GM23338 (cell line): ENCODE results near the gene MICALL1. TPM values are rescaled to one million over a fixed set of nuclear protein-coding genes. Genes with fewer than 3 reads are reported as not detected.

Experiments used
- ATAC-seq: fragments of 200-7000 bp; cut with Tn5 transposase; 3 replicates; pipeline ENCODE4 v1.9.1; 2020
- DNase-seq: peaks from one replicate; pipeline ENCODE4 v3.0.0-alpha.2; 2015; ENCODE audit warnings: low spot score
- H2AFZ ChIP-seq: fragments of 200-600 bp; sonication (generic); 2 replicates; pipeline ENCODE4 v1.8.0; 2016; ENCODE audit warnings: antibody characterized with exemption, mild to moderate bottlenecking, moderate library complexity
- H3F3A ChIP-seq: fragments of 200-600 bp; sonication (generic); replicated peaks from 2 replicates; pipeline ENCODE4 v1.8.0; 2017; ENCODE audit warnings: antibody characterized with exemption, mixed run types, low read depth
- H3K27ac ChIP-seq: fragments of 200-600 bp; sonication (generic); 2 replicates; pipeline ENCODE4 v1.6.1; 2016; ENCODE audit warnings: low read depth
- H3K27me3 ChIP-seq: fragments of 200-600 bp; sonication (generic); 2 replicates; pipeline ENCODE4 v1.8.0; 2016; ENCODE audit warnings: mild to moderate bottlenecking, mixed run types, moderate library complexity; ENCODE audit not compliant: insufficient read depth
- H3K36me3 ChIP-seq: fragments of 200-600 bp; sonication (generic); 2 replicates; pipeline ENCODE4 v1.8.0; 2016; ENCODE audit warnings: mild to moderate bottlenecking; ENCODE audit not compliant: insufficient read depth
- H3K4me1 ChIP-seq: fragments of 200-600 bp; sonication (generic); 2 replicates; pipeline ENCODE4 v1.8.0; 2016; ENCODE audit warnings: mild to moderate bottlenecking, moderate library complexity; ENCODE audit not compliant: insufficient read depth
- H3K4me2 ChIP-seq: fragments of 200-600 bp; sonication (generic); 2 replicates; pipeline ENCODE4 v1.7.1; 2017; ENCODE audit warnings: mixed run types
- H3K4me3 ChIP-seq: fragments of 200-600 bp; sonication (generic); 2 replicates; pipeline ENCODE4 v1.6.1; 2016; ENCODE audit warnings: mixed run types
- H3K79me2 ChIP-seq: fragments of 200-600 bp; sonication (generic); replicated peaks from 2 replicates; pipeline ENCODE4 v1.8.0; 2017; ENCODE audit warnings: mild to moderate bottlenecking; ENCODE audit not compliant: insufficient read depth
- H3K9me2 ChIP-seq: fragments of 200-600 bp; sonication (generic); 2 replicates; pipeline ENCODE4 v1.8.0; 2017; ENCODE audit not compliant: insufficient read depth
- H4K20me1 ChIP-seq: fragments of 200-600 bp; sonication (generic); replicated peaks from 2 replicates; pipeline ENCODE4 v1.8.0; 2017; ENCODE audit warnings: mild to moderate bottlenecking; ENCODE audit not compliant: insufficient read depth
- H3K27ac Mint-ChIP-seq: 2 replicates; pipeline ENCODE4 v1.8.0; 2020; ENCODE audit warnings: inconsistent platforms, mild to moderate bottlenecking, moderate library complexity, mixed read lengths
- H3K27me3 Mint-ChIP-seq: 3 replicates; pipeline ENCODE4 v1.8.0; 2022; ENCODE audit warnings: low read depth, mild to moderate bottlenecking, moderate library complexity, mixed read lengths, inconsistent platforms; ENCODE audit not compliant: insufficient read depth, poor library complexity
- H3K36me3 Mint-ChIP-seq: 3 replicates; pipeline ENCODE4 v1.8.0; 2021; ENCODE audit warnings: low read depth, mild to moderate bottlenecking, inconsistent platforms, moderate library complexity, mixed read lengths
- H3K4me1 Mint-ChIP-seq: 3 replicates; pipeline ENCODE4 v1.8.0; 2020; ENCODE audit warnings: mild to moderate bottlenecking, inconsistent platforms, mixed read lengths
- H3K4me3 Mint-ChIP-seq: 3 replicates; pipeline ENCODE4 v1.8.0; 2021; ENCODE audit warnings: moderate library complexity, mild to moderate bottlenecking, inconsistent platforms, mixed read lengths
- H3K9me3 Mint-ChIP-seq: 3 replicates; pipeline ENCODE4 v1.8.0; 2020; ENCODE audit warnings: moderate library complexity, mild to moderate bottlenecking, inconsistent platforms, mixed read lengths
- CREB1 ChIP-seq: fragments of 250-450 bp; sonication (Bioruptor Pico); IDR thresholded peaks from 2 replicates; pipeline ENCODE4 v1.5.0; 2020; ENCODE audit warnings: low read depth, mild to moderate bottlenecking, moderate library complexity
- EZH2phosphoT487 ChIP-seq: fragments of 200-600 bp; sonication (generic); IDR thresholded peaks from one replicate; pipeline ENCODE4 v1.8.1; 2018; ENCODE audit warnings: antibody characterized with exemption; ENCODE audit not compliant: unreplicated experiment
- JUNB ChIP-seq: IDR thresholded peaks from one replicate; pipeline ENCODE4 v1.6.1; 2016; ENCODE audit warnings: antibody characterized with exemption; ENCODE audit not compliant: unreplicated experiment
- NANOG ChIP-seq: IDR thresholded peaks from 2 replicates; pipeline ENCODE4 v1.6.1; 2016; ENCODE audit warnings: antibody characterized with exemption, borderline replicate concordance
- POLR2AphosphoS5 ChIP-seq: IDR thresholded peaks from 2 replicates; pipeline ENCODE4 v1.6.1; 2016; ENCODE audit warnings: antibody characterized with exemption, low read depth
- STAT1 ChIP-seq: IDR thresholded peaks from one replicate; pipeline ENCODE4 v1.6.1; 2016; ENCODE audit warnings: antibody characterized with exemption; ENCODE audit not compliant: unreplicated experiment
- ZNF114 ChIP-seq: fragments of 250-450 bp; sonication (Bioruptor Pico); IDR thresholded peaks from 2 replicates; pipeline ENCODE4 v1.5.0; 2020; ENCODE audit warnings: mild to moderate bottlenecking, moderate library complexity
- polyA plus RNA-seq: library from polyadenylated mRNA; unstranded; fragments of >200 nt; fragmentation: Nextera tagmentation; extraction: Ambion mirVana; gene quantifications from 2 replicates; pipeline ENCODE4 v1.2.1, GENCODE V29; 2016
- total RNA-seq: library from RNA; depleted of rRNA; stranded (reverse); fragments of >200 nt; shearing (Covaris generic); gene quantifications from 2 replicates; pipeline ENCODE4 v1.2.3, GENCODE V29; 2014
- TF ChIP-seq, protein P1 (sequence below): IDR thresholded peaks from one replicate; pipeline ENCODE4 v1.6.1; 2018; ENCODE audit warnings: antibody characterized with exemption; ENCODE audit not compliant: unreplicated experiment

The MICALL1 gene
- total and polyA plus RNA-seq, 2 experiments from 2014 or later = 5.9 to 33.1 TPM

- Histone ChIP-seq H3K36me3 (no peaks in the 10 kb centered on the region), H3K4me1 (peaks cover 16% of the 10 kb centered on the region), H3K27me3 (no peaks in the 10 kb centered on the region), H3K79me2 (no peaks in the 10 kb centered on the region; the same call in 1 of the 2 replicates), H3K4me3 (no peak overlapping the region), H3K27ac (peak overlapping the region; percentile 45; the same call in 1 of the 2 replicates), H4K20me1 (no peaks in the 10 kb centered on the region; the same call in 1 of the 2 replicates), H2AFZ (no peak overlapping the region), H3K4me2 (peak overlapping the region; percentile 62), H3F3A (peaks cover 11% of the 10 kb centered on the region), H3K9me2 (no peaks in the 10 kb centered on the region)
- DNase-seq = no peak
- Mint-ChIP-seq H3K27ac (peak overlapping the region; percentile 45; the same call in 1 of the 2 replicates), H3K9me3 (no peaks in the 10 kb centered on the region; the same call in 2 of the 3 replicates), H3K27me3 (peaks cover 8% of the 10 kb centered on the region), H3K4me3 (no peak overlapping the region), H3K4me1 (peaks cover 35% of the 10 kb centered on the region), H3K36me3 (peaks cover 11% of the 10 kb centered on the region)
- peak; percentile 16 for ATAC-seq
- TF ChIP-seq POLR2AphosphoS5 (no peak), EZH2phosphoT487 (no peak), CREB1 (no peak)
These were observed 5.0 kb downstream of the MICALL1 start for GRCh38 chr22:37910890-37911672.

- H3K27me3 ChIP-seq = no peaks in the 10 kb centered on the region
- peak overlapping the region; percentile 82 for H3K27ac Mint-ChIP-seq
- no peak overlapping the region for H3K4me3 Mint-ChIP-seq
- no peaks in the 10 kb centered on the region; the same call in 2 of the 3 replicates for H3K9me3 Mint-ChIP-seq
- no peaks in the 10 kb centered on the region; the same call in 1 of the 2 replicates for H4K20me1 ChIP-seq
- peaks cover 11% of the 10 kb centered on the region for H3F3A ChIP-seq
- H3K27ac ChIP-seq = peak overlapping the region; percentile 45; the same call in 1 of the 2 replicates
- peak overlapping the region; percentile 62; the same call in 1 of the 2 replicates for H3K4me2 ChIP-seq
- peaks cover 16% of the 10 kb centered on the region for H3K4me1 ChIP-seq
- ATAC-seq (peak; percentile 41), DNase-seq (peak; percentile 46)
- no peak overlapping the region for H2AFZ ChIP-seq
- H3K36me3 ChIP-seq = no peaks in the 10 kb centered on the region
- no peak overlapping the region for H3K4me3 ChIP-seq
- H3K27me3 Mint-ChIP-seq = peaks cover 8% of the 10 kb centered on the region
- H3K9me2 ChIP-seq = no peaks in the 10 kb centered on the region
- peaks cover 15% of the 10 kb centered on the region for H3K36me3 Mint-ChIP-seq
- no peaks in the 10 kb centered on the region; the same call in 1 of the 2 replicates for H3K79me2 ChIP-seq
- TF ChIP-seq STAT1 (no peak), JUNB (no peak), EZH2phosphoT487 (no peak), ZNF114 (CRISPR knock-in tag) (no peak), NANOG (no peak)
- TF ChIP-seq, protein P1, sequence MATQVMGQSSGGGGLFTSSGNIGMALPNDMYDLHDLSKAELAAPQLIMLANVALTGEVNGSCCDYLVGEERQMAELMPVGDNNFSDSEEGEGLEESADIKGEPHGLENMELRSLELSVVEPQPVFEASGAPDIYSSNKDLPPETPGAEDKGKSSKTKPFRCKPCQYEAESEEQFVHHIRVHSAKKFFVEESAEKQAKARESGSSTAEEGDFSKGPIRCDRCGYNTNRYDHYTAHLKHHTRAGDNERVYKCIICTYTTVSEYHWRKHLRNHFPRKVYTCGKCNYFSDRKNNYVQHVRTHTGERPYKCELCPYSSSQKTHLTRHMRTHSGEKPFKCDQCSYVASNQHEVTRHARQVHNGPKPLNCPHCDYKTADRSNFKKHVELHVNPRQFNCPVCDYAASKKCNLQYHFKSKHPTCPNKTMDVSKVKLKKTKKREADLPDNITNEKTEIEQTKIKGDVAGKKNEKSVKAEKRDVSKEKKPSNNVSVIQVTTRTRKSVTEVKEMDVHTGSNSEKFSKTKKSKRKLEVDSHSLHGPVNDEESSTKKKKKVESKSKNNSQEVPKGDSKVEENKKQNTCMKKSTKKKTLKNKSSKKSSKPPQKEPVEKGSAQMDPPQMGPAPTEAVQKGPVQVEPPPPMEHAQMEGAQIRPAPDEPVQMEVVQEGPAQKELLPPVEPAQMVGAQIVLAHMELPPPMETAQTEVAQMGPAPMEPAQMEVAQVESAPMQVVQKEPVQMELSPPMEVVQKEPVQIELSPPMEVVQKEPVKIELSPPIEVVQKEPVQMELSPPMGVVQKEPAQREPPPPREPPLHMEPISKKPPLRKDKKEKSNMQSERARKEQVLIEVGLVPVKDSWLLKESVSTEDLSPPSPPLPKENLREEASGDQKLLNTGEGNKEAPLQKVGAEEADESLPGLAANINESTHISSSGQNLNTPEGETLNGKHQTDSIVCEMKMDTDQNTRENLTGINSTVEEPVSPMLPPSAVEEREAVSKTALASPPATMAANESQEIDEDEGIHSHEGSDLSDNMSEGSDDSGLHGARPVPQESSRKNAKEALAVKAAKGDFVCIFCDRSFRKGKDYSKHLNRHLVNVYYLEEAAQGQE = no peak
- peaks cover 35% of the 10 kb centered on the region for H3K4me1 Mint-ChIP-seq
These were observed 5.6 kb downstream of the MICALL1 start for GRCh38 chr22:37911697-37912096.
